Upper lobe of left lung (tissue), 4 donors: Measurements from ENCODE around the gene MAST3.

ENCODE experiments used
- CTCF ChIP-seq, 6 experiments: fragments of 450-650 bp in 4 of 6; fragments of 200-600 bp in 2 of 6; sonication (generic) in 2 of 6; IDR thresholded peaks; one replicate each; pipeline ENCODE4 v1.5.1; 2016 to 2019; ENCODE audit warnings: antibody characterized with exemption in 6 of 6
- EP300 ChIP-seq, 4 donors: sonication (generic); formaldehyde crosslinking; IDR thresholded peaks; one replicate each; pipeline ENCODE4 v1.5.1; 2017; ENCODE audit warnings: antibody characterized with exemption in 4 of 4, control low read depth in 2 of 4
- POLR2AphosphoS5 ChIP-seq, 2 donors: sonication (generic); formaldehyde crosslinking; IDR thresholded peaks; one replicate each; pipeline ENCODE4 v1.5.1; 2017; ENCODE audit warnings: antibody characterized with exemption in 2 of 2

GRCh38 chr19:18110609-18111232 is 13.1 kb downstream of the MAST3 start:
- no peak for TF ChIP-seq EP300 (IDR thresholded peaks at IDR 0.05)
- TF ChIP-seq CTCF (IDR thresholded peaks at IDR 0.05) = no peak
- TF ChIP-seq POLR2AphosphoS5 (IDR thresholded peaks at IDR 0.05) = no peak
